HepG2 (cell line): ENCODE measurements around the gene ONECUT3. TPM values are rescaled to one million over a fixed set of nuclear protein-coding genes. Genes with fewer than 3 reads are reported as not detected.

Source experiments
- ELF1 ChIP-seq: sonication (generic); formaldehyde crosslinking; IDR thresholded peaks from 2 replicates; pipeline ENCODE4 v1.4.0; 2020; ENCODE audit warnings: missing genetic modification reagents
- ELF3 ChIP-seq: IDR thresholded peaks from 2 replicates; pipeline ENCODE4 v1.6.1; 2016; ENCODE audit warnings: missing genetic modification reagents, missing compliant biosample characterization
- ETV5 ChIP-seq: IDR thresholded peaks from 2 replicates; pipeline ENCODE4 v1.6.1; 2018; ENCODE audit warnings: missing biosample characterization, missing genetic modification reagents, inconsistent platforms, borderline replicate concordance
- KLF12 ChIP-seq: sonication (generic); formaldehyde crosslinking; IDR thresholded peaks from 2 replicates; pipeline ENCODE4 v1.4.0; 2020; ENCODE audit warnings: missing genetic modification reagents, borderline replicate concordance
- NFKB2 ChIP-seq: sonication (generic); formaldehyde crosslinking; IDR thresholded peaks from 2 replicates; pipeline ENCODE4 v1.4.0; 2020; ENCODE audit warnings: missing genetic modification reagents, borderline replicate concordance
- NR3C1 ChIP-seq: sonication (generic); formaldehyde crosslinking; IDR thresholded peaks from 2 replicates; pipeline ENCODE4 v1.4.0; 2020; ENCODE audit warnings: missing genetic modification reagents
- RELA ChIP-seq: sonication (generic); formaldehyde crosslinking; IDR thresholded peaks from 2 replicates; pipeline ENCODE4 v1.4.0; 2020; ENCODE audit warnings: missing genetic modification reagents
- YEATS4 ChIP-seq: sonication (generic); formaldehyde crosslinking; IDR thresholded peaks from 2 replicates; pipeline ENCODE4 v1.4.0; 2020; ENCODE audit warnings: missing genetic modification reagents, borderline replicate concordance
- ZBTB7A ChIP-seq: sonication (generic); formaldehyde crosslinking; IDR thresholded peaks from 2 replicates; pipeline ENCODE4 v1.8.0; 2022; ENCODE audit warnings: mild to moderate bottlenecking, missing genetic modification reagents
- ZNF101 ChIP-seq: sonication (generic); formaldehyde crosslinking; IDR thresholded peaks from 2 replicates; pipeline ENCODE4 v1.4.0; 2020; ENCODE audit warnings: mild to moderate bottlenecking, low read depth, missing genetic modification reagents, borderline replicate concordance
- ZNF441 ChIP-seq: sonication (generic); formaldehyde crosslinking; IDR thresholded peaks from 2 replicates; pipeline ENCODE4 v1.7.0; 2021; ENCODE audit warnings: missing genetic modification reagents, borderline replicate concordance
- ZNF883 ChIP-seq: sonication (generic); formaldehyde crosslinking; IDR thresholded peaks from 2 replicates; pipeline ENCODE4 v1.5.1; 2020; ENCODE audit warnings: mild to moderate bottlenecking, missing genetic modification reagents; ENCODE audit errors: not compliant biosample characterization
- polyA plus RNA-seq, 8 experiments: library from polyadenylated mRNA; depleted of rRNA in 3 of 8; stranded (reverse) in 7 of 8; unstranded in 1 of 8; fragments of >200 nt; fragmentation: Illumina TruSeq in 4 of 8; extraction: Trizol in 4 of 8; gene quantifications; 2 replicates each; pipeline versions ENCODE4 v1.2.1 to v1.2.3, GENCODE V29; 2011 to 2016; ENCODE audit warnings: low read depth in 4 of 8, missing spikeins in 1 of 8, mixed read lengths in 1 of 8; ENCODE audit not compliant: insufficient read depth in 1 of 8
- total RNA-seq, 5 experiments: library from RNA; depleted of rRNA; stranded (reverse); fragments of >200 nt; fragmentation: Illumina TruSeq; extraction: Trizol; gene quantifications; 2 replicates each; pipeline ENCODE4 v1.2.3, GENCODE V29; 2016; ENCODE audit warnings: low read depth in 1 of 5
- TF ChIP-seq, protein P1 (sequence below), 2 experiments: fragments of 450-650 bp in 1 of 2; sonication (generic) in 1 of 2; formaldehyde crosslinking in 1 of 2; IDR thresholded peaks; 2 replicates each; pipeline versions ENCODE4 v1.6.1 to v1.8.0; 2016 to 2022; ENCODE audit warnings: antibody characterized with exemption in 1 of 2, mild to moderate bottlenecking in 1 of 2, missing genetic modification reagents in 1 of 2
- TF ChIP-seq, protein P2 (sequence below): sonication (generic); formaldehyde crosslinking; IDR thresholded peaks from 2 replicates; pipeline ENCODE4 v1.4.0; 2020; ENCODE audit warnings: missing genetic modification reagents, borderline replicate concordance

ONECUT3 gene
- total and polyA plus RNA-seq, 2 of the 13 experiments (the other 11 are each of a cell fraction or from before 2014, with no cell fraction given): under 0.01 TPM; not detected in 1

DNA sequence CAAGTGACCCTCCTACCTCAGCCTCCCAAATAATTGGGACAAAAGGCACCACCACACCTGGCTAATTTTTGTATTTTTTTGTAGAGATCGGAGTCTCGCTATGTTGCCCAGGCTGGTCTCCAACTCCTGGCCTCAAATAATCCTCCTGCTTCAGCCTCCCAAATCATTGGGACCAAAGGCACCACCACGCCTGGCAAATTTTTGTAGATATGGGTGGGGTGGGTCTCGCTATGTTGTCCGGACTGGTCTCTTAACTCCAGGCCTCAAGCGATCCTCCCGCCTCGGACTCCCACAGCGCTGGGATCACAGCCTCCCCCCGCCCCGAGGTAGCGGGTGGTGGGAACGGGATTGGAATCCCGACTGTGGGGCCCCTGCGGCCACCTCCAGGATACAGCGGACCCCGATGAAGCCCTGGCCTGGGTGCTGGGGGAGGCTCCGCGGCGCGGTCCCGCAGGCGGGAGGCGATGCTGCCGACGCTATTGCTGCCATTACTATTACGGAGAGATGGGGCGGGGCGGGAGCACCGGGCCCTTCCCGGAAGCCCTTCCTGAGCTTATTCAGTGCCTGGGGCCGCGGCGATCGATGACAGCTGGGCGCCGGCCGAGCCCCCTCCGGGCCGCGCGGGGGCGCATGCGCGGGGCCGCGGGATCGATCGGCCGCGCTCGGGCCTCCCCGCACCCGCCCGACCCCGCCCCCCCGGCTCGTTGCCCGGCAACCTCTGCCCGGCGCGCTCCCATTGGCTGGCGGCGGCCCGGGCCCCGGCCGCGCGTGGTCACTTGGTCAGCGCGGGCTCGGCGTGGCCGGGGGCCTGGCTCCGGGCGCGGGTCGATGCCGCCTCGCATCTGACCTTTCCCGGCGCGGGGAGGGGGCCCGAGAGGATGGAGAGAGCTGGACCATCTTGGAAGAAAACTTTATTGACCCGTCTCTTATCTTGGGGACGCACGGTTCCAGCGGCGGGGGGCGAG, 27.9 kb upstream of the ONECUT3 start (continued):
- TF ChIP-seq, protein P1, sequence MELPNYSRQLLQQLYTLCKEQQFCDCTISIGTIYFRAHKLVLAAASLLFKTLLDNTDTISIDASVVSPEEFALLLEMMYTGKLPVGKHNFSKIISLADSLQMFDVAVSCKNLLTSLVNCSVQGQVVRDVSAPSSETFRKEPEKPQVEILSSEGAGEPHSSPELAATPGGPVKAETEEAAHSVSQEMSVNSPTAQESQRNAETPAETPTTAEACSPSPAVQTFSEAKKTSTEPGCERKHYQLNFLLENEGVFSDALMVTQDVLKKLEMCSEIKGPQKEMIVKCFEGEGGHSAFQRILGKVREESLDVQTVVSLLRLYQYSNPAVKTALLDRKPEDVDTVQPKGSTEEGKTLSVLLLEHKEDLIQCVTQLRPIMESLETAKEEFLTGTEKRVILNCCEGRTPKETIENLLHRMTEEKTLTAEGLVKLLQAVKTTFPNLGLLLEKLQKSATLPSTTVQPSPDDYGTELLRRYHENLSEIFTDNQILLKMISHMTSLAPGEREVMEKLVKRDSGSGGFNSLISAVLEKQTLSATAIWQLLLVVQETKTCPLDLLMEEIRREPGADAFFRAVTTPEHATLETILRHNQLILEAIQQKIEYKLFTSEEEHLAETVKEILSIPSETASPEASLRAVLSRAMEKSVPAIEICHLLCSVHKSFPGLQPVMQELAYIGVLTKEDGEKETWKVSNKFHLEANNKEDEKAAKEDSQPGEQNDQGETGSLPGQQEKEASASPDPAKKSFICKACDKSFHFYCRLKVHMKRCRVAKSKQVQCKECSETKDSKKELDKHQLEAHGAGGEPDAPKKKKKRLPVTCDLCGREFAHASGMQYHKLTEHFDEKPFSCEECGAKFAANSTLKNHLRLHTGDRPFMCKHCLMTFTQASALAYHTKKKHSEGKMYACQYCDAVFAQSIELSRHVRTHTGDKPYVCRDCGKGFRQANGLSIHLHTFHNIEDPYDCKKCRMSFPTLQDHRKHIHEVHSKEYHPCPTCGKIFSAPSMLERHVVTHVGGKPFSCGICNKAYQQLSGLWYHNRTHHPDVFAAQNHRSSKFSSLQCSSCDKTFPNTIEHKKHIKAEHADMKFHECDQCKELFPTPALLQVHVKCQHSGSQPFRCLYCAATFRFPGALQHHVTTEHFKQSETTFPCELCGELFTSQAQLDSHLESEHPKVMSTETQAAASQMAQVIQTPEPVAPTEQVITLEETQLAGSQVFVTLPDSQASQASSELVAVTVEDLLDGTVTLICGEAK (IDR thresholded peaks at IDR 0.05): no peak
- TF ChIP-seq, protein P1 (CRISPR knock-in tag; IDR thresholded peaks at IDR 0.05): peak; percentile 82; the same call in 1 of the 2 replicates
- TF ChIP-seq ZNF101 (CRISPR knock-in tag): no peak
- 0 out of 2 replicates have a peak, but pooled peaks have one; percentile 30 for TF ChIP-seq ZNF441 (CRISPR knock-in tag)
- TF ChIP-seq KLF12: no peak
- TF ChIP-seq, protein P2, sequence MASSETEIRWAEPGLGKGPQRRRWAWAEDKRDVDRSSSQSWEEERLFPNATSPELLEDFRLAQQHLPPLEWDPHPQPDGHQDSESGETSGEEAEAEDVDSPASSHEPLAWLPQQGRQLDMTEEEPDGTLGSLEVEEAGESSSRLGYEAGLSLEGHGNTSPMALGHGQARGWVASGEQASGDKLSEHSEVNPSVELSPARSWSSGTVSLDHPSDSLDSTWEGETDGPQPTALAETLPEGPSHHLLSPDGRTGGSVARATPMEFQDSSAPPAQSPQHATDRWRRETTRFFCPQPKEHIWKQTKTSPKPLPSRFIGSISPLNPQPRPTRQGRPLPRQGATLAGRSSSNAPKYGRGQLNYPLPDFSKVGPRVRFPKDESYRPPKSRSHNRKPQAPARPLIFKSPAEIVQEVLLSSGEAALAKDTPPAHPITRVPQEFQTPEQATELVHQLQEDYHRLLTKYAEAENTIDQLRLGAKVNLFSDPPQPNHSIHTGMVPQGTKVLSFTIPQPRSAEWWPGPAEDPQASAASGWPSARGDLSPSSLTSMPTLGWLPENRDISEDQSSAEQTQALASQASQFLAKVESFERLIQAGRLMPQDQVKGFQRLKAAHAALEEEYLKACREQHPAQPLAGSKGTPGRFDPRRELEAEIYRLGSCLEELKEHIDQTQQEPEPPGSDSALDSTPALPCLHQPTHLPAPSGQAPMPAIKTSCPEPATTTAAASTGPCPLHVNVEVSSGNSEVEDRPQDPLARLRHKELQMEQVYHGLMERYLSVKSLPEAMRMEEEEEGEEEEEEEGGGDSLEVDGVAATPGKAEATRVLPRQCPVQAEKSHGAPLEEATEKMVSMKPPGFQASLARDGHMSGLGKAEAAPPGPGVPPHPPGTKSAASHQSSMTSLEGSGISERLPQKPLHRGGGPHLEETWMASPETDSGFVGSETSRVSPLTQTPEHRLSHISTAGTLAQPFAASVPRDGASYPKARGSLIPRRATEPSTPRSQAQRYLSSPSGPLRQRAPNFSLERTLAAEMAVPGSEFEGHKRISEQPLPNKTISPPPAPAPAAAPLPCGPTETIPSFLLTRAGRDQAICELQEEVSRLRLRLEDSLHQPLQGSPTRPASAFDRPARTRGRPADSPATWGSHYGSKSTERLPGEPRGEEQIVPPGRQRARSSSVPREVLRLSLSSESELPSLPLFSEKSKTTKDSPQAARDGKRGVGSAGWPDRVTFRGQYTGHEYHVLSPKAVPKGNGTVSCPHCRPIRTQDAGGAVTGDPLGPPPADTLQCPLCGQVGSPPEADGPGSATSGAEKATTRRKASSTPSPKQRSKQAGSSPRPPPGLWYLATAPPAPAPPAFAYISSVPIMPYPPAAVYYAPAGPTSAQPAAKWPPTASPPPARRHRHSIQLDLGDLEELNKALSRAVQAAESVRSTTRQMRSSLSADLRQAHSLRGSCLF (CRISPR knock-in tag): no peak
- peak; percentile 62 for TF ChIP-seq ELF1 (CRISPR knock-in tag)
- no peak for TF ChIP-seq NR3C1 (CRISPR knock-in tag)
- peak; percentile 79 for TF ChIP-seq ELF3
- TF ChIP-seq ZBTB7A: no peak
- TF ChIP-seq YEATS4 (CRISPR knock-in tag): 0 out of 2 replicates have a peak, but pooled peaks have one; percentile 26
- peak; percentile 61; the same call in 1 of the 2 replicates for TF ChIP-seq ETV5 (CRISPR knock-in tag)
- TF ChIP-seq RELA (CRISPR knock-in tag): no peak
- TF ChIP-seq NFKB2 (CRISPR knock-in tag): peak; percentile 52; the same call in 1 of the 2 replicates
- TF ChIP-seq ZNF883 (CRISPR knock-in tag): peak; percentile 53
